Mesendoderm (in vitro differentiated cells): ENCODE results near the gene ASZ1.
"Not testable (repeated sequence)": the region's sequence is repeated elsewhere in the genome, so short reads cannot be mapped to it uniquely, and the experiment has no call there.

Experiments
- DNase-seq: peaks from one replicate; pipeline ENCODE4 v3.0.0; 2013
- H2AK5ac ChIP-seq: 2 replicates; pipeline ENCODE4 v1.6.1; 2013; ENCODE audit warnings: low read length, inconsistent platforms
- H2BK120ac ChIP-seq: 2 replicates; pipeline ENCODE4 v1.6.1; 2013; ENCODE audit warnings: low read depth, mild to moderate bottlenecking, low read length, moderate library complexity, mixed read lengths
- H2BK15ac ChIP-seq: replicated peaks from 2 replicates; pipeline ENCODE4 v1.6.1; 2013; ENCODE audit warnings: low read depth, mild to moderate bottlenecking, moderate library complexity
- H2BK5ac ChIP-seq: 2 replicates; pipeline ENCODE4 v1.6.1; 2013; ENCODE audit warnings: low read length, inconsistent platforms
- H3K18ac ChIP-seq: 2 replicates; pipeline ENCODE4 v1.6.1; 2013; ENCODE audit warnings: mild to moderate bottlenecking, low read length, mixed read lengths
- H3K23ac ChIP-seq: one replicate; pipeline ENCODE4 v1.6.1; 2013; ENCODE audit warnings: low read length
- H3K27ac ChIP-seq: 2 replicates; pipeline ENCODE4 v1.5.1; 2013; ENCODE audit warnings: low read depth, mild to moderate bottlenecking, inconsistent platforms, low read length, moderate library complexity
- H3K27me3 ChIP-seq: 2 replicates; pipeline ENCODE4 v1.6.1; 2013; ENCODE audit warnings: low read length, control low read depth, mild to moderate bottlenecking, inconsistent platforms; ENCODE audit not compliant: insufficient read depth, poor library complexity
- H3K36me3 ChIP-seq: 2 replicates; pipeline ENCODE4 v1.6.1; 2013; ENCODE audit warnings: low read length, inconsistent platforms; ENCODE audit not compliant: control insufficient read depth, insufficient read depth
- H3K4ac ChIP-seq: one replicate; pipeline ENCODE4 v1.6.1; 2013; ENCODE audit warnings: low read depth, mild to moderate bottlenecking, low read length, moderate library complexity
- H3K4me1 ChIP-seq: 2 replicates; pipeline ENCODE4 v1.6.1; 2013; ENCODE audit warnings: low read depth, low read length, inconsistent platforms; ENCODE audit not compliant: control insufficient read depth
- H3K4me2 ChIP-seq: 2 replicates; pipeline ENCODE4 v1.6.1; 2013; ENCODE audit warnings: low read length
- H3K4me3 ChIP-seq: 2 replicates; pipeline ENCODE4 v1.5.1; 2013; ENCODE audit warnings: mild to moderate bottlenecking, low read length
- H3K56ac ChIP-seq: one replicate; pipeline ENCODE4 v1.6.1; 2013; ENCODE audit warnings: low read length
- H3K79me1 ChIP-seq: 2 replicates; pipeline ENCODE4 v1.6.1; 2013; ENCODE audit warnings: low read length, inconsistent platforms
- H3K79me2 ChIP-seq: 2 replicates; pipeline ENCODE4 v1.6.1; 2013; ENCODE audit warnings: mild to moderate bottlenecking, low read length; ENCODE audit not compliant: control insufficient read depth, insufficient read depth
- H3K9ac ChIP-seq: 2 replicates; pipeline ENCODE4 v1.6.1; 2013; ENCODE audit warnings: low read length, inconsistent platforms
- H4K5ac ChIP-seq: one replicate; pipeline ENCODE4 v1.6.1; 2013; ENCODE audit warnings: low read length
- H4K8ac ChIP-seq: one replicate; pipeline ENCODE4 v1.6.1; 2013; ENCODE audit warnings: low read depth, mild to moderate bottlenecking, control low read depth, low read length, moderate library complexity
- WGBS: extraction: QIAGEN DNeasy Blood & Tissue Kit; methylation state at CpG from one replicate; pipeline ENCODE4 v1.1.7; 2013; ENCODE audit warnings: low lambda C conversion rate, missing lambda C conversion rate; ENCODE audit not compliant: insufficient coverage; ENCODE audit errors: extremely low coverage; 5-methylcytosine and 5-hydroxymethylcytosine counted together

The ASZ1 gene

DNA sequence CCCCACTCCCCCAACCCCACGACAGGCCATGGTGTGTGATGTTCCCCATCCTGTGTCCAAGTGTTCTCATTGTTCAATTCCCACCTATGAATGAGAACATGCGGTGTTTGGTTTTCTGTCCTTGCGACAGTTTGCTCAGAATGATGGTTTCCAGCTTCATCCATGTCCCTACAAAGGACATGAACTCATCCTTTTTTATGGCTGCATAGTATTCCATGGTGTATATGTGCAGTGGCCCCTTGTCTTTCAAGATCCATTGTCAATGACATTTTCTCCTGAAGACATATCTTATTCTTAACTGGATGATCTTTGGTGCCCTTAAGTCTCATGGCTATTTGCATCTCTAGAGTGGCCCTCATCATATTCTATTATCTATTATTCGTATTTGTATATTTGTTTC, 33.5 kb upstream of the ASZ1 start:
- H3K23ac ChIP-seq, H3K27ac ChIP-seq, H3K4me2 ChIP-seq, DNase-seq, H3K4me3 ChIP-seq, H2BK5ac ChIP-seq, H3K56ac ChIP-seq, H3K27me3 ChIP-seq, H3K79me1 ChIP-seq, H4K8ac ChIP-seq, H2AK5ac ChIP-seq, H3K9ac ChIP-seq, H3K4ac ChIP-seq, H3K36me3 ChIP-seq, H3K18ac ChIP-seq, H2BK15ac ChIP-seq, H4K5ac ChIP-seq, H3K4me1 ChIP-seq, H3K79me2 ChIP-seq, H2BK120ac ChIP-seq: not testable (repeated sequence)
- no CpG with 5 or more reads among the region's 4 CpGs for WGBS

DNA sequence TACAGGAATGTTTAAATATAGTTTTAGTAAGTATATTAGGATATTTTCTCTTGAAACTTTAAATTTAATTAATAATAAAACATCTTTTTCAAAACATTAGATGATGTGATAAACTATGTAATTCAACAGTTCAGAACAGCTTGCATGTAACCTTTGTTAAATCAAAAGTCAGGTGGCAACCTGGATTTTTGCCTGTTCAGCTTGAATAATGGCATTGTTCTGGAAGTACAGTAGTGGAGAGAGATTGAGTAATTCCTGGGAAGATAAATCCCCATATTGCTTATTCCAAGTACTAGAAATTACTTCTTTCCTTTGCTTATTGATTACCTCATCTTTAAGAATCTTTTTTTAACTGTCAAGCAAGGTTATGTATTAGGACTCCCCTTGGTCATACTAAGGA, 32.4 kb upstream of the ASZ1 start:
- H2AK5ac ChIP-seq = no peak overlapping the region
- H2BK120ac ChIP-seq = no peak overlapping the region
- DNase-seq = no peak
- H2BK15ac ChIP-seq = no peak overlapping the region
- H3K4ac ChIP-seq = no peak overlapping the region
- no peak overlapping the region for H3K18ac ChIP-seq
- H4K5ac ChIP-seq = no peak overlapping the region
- H3K56ac ChIP-seq = no peak overlapping the region
- no peaks in the 10 kb centered on the region for H3K79me2 ChIP-seq
- H3K4me3 ChIP-seq = no peak overlapping the region
- no peak overlapping the region for H2BK5ac ChIP-seq
- no peaks in the 10 kb centered on the region for H3K4me1 ChIP-seq
- no peaks in the 10 kb centered on the region for H3K36me3 ChIP-seq
- H3K4me2 ChIP-seq = no peak overlapping the region
- no peak overlapping the region for H3K27ac ChIP-seq
- H3K79me1 ChIP-seq = no peaks in the 10 kb centered on the region
- no peaks in the 10 kb centered on the region for H3K27me3 ChIP-seq
- no peak overlapping the region for H3K23ac ChIP-seq
- no peak overlapping the region for H3K9ac ChIP-seq
- H4K8ac ChIP-seq = no peak overlapping the region

DNA sequence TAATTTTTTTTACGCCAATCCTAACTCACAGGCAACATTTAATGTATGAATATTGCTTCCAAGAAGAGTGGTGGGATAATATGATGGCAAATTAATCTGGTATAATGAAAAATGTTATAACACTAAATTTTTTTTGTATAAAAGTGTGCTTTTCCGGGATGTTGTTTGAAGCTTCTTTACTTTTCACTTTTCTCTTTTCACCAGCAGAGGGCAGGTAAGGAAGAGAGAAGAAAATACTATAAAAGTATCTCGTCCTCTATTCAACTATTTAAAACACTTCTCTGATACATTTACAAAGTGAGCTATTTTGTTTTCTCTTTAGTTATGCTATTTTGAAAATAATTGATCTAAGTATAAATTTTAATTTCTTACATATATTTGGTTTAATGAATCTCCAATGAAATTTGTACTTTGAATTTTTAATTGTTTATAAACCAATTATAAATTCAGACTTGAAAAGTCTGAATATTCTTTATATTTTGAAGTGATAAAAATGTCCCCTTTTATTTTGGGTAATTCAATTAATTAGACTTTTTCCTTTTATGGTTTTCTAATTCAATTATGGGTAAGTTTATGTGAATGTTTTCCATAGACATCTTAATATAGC, 31.8 kb upstream of the ASZ1 start:
- no peaks in the 10 kb centered on the region for H3K4me1 ChIP-seq
- no peak overlapping the region for H3K56ac ChIP-seq
- no peak overlapping the region for H2BK15ac ChIP-seq
- no peak overlapping the region for H3K9ac ChIP-seq
- WGBS = no CpG with 5 or more reads among the region's 3 CpGs
- H2BK120ac ChIP-seq = no peak overlapping the region
- no peaks in the 10 kb centered on the region for H3K36me3 ChIP-seq
- no peak overlapping the region for H2AK5ac ChIP-seq
- H3K18ac ChIP-seq = no peak overlapping the region
- no peaks in the 10 kb centered on the region for H3K79me1 ChIP-seq
- H3K27ac ChIP-seq = no peak overlapping the region
- H4K5ac ChIP-seq = no peak overlapping the region
- no peak overlapping the region for H3K4me3 ChIP-seq
- H2BK5ac ChIP-seq = no peak overlapping the region
- peak; percentile 34 for DNase-seq
- no peak overlapping the region for H3K23ac ChIP-seq
- H3K27me3 ChIP-seq = no peaks in the 10 kb centered on the region
- H4K8ac ChIP-seq = no peak overlapping the region
- H3K4ac ChIP-seq = no peak overlapping the region
- H3K4me2 ChIP-seq = no peak overlapping the region
- no peaks in the 10 kb centered on the region for H3K79me2 ChIP-seq

DNA sequence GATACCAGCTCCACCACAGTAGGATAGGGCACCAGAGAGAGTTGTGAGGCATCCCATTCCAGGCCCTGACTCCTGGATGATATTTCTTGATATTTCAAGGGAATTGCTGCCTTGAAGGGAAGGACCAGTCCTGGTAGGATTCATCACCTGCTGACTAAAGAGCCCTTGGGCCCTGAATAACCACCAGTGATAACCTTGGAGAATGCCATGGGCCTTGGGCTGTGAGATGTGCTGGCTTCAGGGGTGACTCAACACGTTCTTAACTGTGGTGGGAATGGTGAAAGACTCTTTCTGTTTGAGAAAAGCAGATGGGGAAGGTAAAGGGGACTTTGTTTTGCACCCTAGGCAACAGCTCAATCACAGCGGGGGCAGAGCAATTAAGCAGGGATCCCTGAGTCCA, 21.4 kb upstream of the ASZ1 start:
- H4K5ac ChIP-seq = no peak overlapping the region
- H4K8ac ChIP-seq = no peak overlapping the region
- H3K27ac ChIP-seq = no peak overlapping the region
- H3K56ac ChIP-seq = no peak overlapping the region
- H3K4me1 ChIP-seq = no peaks in the 10 kb centered on the region
- H3K23ac ChIP-seq = no peak overlapping the region
- H2BK15ac ChIP-seq = no peak overlapping the region
- no peak for DNase-seq
- no peak overlapping the region for H2AK5ac ChIP-seq
- H3K36me3 ChIP-seq = no peaks in the 10 kb centered on the region
- no peak overlapping the region for H3K4ac ChIP-seq
- WGBS = no CpG with 5 or more reads among the region's 2 CpGs
- H3K79me2 ChIP-seq = no peaks in the 10 kb centered on the region
- H2BK5ac ChIP-seq = no peak overlapping the region
- H2BK120ac ChIP-seq = no peak overlapping the region
- no peaks in the 10 kb centered on the region for H3K27me3 ChIP-seq
- H3K18ac ChIP-seq = no peak overlapping the region
- no peaks in the 10 kb centered on the region for H3K79me1 ChIP-seq
- H3K9ac ChIP-seq = no peak overlapping the region
- H3K4me3 ChIP-seq = no peak overlapping the region
- no peak overlapping the region for H3K4me2 ChIP-seq

DNA sequence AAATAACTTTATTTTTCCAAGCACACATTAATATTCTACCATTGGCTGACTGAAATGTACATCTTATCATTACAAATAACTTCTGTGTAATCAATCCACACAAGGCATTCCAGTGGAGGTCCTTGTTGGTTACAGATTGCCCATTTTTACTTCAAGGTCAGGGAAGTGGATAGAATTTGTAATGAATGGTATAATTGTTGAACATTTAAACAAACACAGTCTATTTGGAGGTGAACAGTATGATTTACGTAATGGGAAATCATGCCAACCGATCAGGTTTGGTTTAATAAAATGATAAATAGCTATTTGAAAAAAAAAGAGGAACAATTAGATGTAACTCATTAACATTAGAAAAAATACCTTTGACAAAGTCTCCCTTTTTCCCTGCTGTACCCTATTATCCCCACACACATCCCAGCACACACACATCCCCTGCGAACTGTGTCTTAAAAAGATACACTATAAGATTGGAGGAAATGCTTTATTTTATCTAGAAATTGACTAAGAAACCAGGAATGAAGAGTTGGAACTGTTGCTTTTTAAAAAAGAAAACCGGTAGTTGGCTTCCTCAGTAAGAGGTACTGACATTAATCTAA, 19.0 kb upstream of the ASZ1 start:
- Histone ChIP-seq H3K9ac (no peak overlapping the region), H3K56ac (no peak overlapping the region), H3K79me1 (no peaks in the 10 kb centered on the region), H2BK5ac (no peak overlapping the region), H3K4me3 (no peak overlapping the region), H3K4ac (no peak overlapping the region), H4K8ac (no peak overlapping the region), H2BK120ac (no peak overlapping the region), H3K79me2 (no peaks in the 10 kb centered on the region), H4K5ac (no peak overlapping the region), H3K27me3 (no peaks in the 10 kb centered on the region), H3K4me2 (no peak overlapping the region), H2BK15ac (no peak overlapping the region), H3K23ac (no peak overlapping the region), H3K4me1 (no peaks in the 10 kb centered on the region), H2AK5ac (no peak overlapping the region), H3K18ac (no peak overlapping the region), H3K36me3 (no peaks in the 10 kb centered on the region), H3K27ac (no peak overlapping the region)
- WGBS = no CpG with 5 or more reads among the region's 4 CpGs
- no peak for DNase-seq

DNA sequence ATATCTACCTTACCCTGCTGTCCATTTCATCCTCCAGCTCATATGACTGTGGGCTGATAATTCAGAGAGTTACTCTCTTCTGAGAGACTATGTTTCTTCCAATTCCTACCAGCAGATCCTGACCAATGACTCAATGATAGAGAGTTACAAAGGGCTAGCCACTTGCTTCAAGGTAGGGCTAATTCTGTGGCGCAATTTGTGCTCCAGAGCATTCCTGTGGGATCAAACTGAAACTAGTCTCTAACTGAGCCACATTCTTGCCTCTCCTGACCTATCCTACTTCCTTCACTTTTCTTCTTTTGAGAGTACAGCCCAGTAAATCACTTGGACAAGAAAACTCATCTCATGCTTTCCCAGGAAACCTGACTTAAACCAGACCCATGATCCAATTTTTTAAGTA, 17.9 kb upstream of the ASZ1 start:
- no peak overlapping the region for H4K8ac ChIP-seq
- no peak overlapping the region for H3K18ac ChIP-seq
- DNase-seq = peak; percentile 3
- H2BK5ac ChIP-seq = no peak overlapping the region
- no peaks in the 10 kb centered on the region for H3K79me2 ChIP-seq
- H2AK5ac ChIP-seq = no peak overlapping the region
- WGBS = no CpG with 5 or more reads among the region's 1 CpG
- no peak overlapping the region for H3K4me2 ChIP-seq
- H3K56ac ChIP-seq = no peak overlapping the region
- H3K23ac ChIP-seq = no peak overlapping the region
- no peaks in the 10 kb centered on the region for H3K79me1 ChIP-seq
- H2BK15ac ChIP-seq = no peak overlapping the region
- no peaks in the 10 kb centered on the region for H3K36me3 ChIP-seq
- no peak overlapping the region for H3K4ac ChIP-seq
- no peak overlapping the region for H3K4me3 ChIP-seq
- H3K27ac ChIP-seq = no peak overlapping the region
- H3K9ac ChIP-seq = no peak overlapping the region
- H3K4me1 ChIP-seq = no peaks in the 10 kb centered on the region
- no peak overlapping the region for H4K5ac ChIP-seq
- H3K27me3 ChIP-seq = no peaks in the 10 kb centered on the region
- no peak overlapping the region for H2BK120ac ChIP-seq
